ENCODE data around the gene KLHDC7B.

- TF ChIP-seq CTCF (conservative IDR thresholded peaks at IDR 0.05; ENCODE audit: low read depth, low read length), result no peak
- no peak for TF ChIP-seq EZH2phosphoT487 (IDR thresholded peaks at IDR 0.05; ENCODE audit: borderline replicate concordance, low read length)
- TF ChIP-seq EZH2 (IDR thresholded peaks at IDR 0.05; ENCODE audit: low read length, unreplicated experiment), result no peak
Measured at GRCh38 chr22:50551160-50551752, 5.6 kb downstream of the KLHDC7B start.
